PC-9 (cell line): ENCODE data around the gene MED6. TPM values are rescaled to one million over a fixed set of nuclear protein-coding genes. Genes with fewer than 3 reads are reported as not detected.

Source experiments
- BruUV-seq: library from RNA; stranded (reverse); fragments of 400-500 nt; replicated peaks from 2 replicates; lab custom pipeline; 2021; lab: Mats Ljungman, UMichigan
- CTCF ChIA-PET: fragments of 300-600 bp; sonication (Branson Sonifier 250); formaldehyde crosslinking; loops from one replicate; lab custom pipeline; 2022; ENCODE audit warnings: antibody characterized with exemption; lab: Charles Lee
- POLR2A ChIA-PET: fragments of 300-600 bp; sonication (Branson Sonifier 250); formaldehyde crosslinking; loops from one replicate; lab custom pipeline; 2022; ENCODE audit warnings: antibody characterized with exemption; ENCODE audit not compliant: unreplicated experiment; lab: Charles Lee
- DNase-seq, 2 experiments: peaks; one replicate each; pipeline versions ENCODE4 v3.0.0 to v3.0.0-alpha.2; 2015 to 2022; ENCODE audit warnings: mixed read lengths in 1 of 2
- H2AFZ ChIP-seq: fragments of 200-600 bp; sonication (generic); 2 replicates; pipeline ENCODE4 v1.8.1; 2017; ENCODE audit warnings: antibody characterized with exemption
- H3F3A ChIP-seq: fragments of 200-600 bp; sonication (generic); 2 replicates; pipeline ENCODE4 v1.8.1; 2017; ENCODE audit warnings: antibody characterized with exemption, mild to moderate bottlenecking, low read depth; ENCODE audit not compliant: insufficient read depth
- H3K27ac ChIP-seq: fragments of 200-600 bp; sonication (generic); 2 replicates; pipeline ENCODE4 v1.6.1; 2016; ENCODE audit warnings: mixed run types
- H3K27me3 ChIP-seq: fragments of 200-600 bp; sonication (generic); 2 replicates; pipeline ENCODE4 v1.6.1; 2016; ENCODE audit warnings: low read depth, mixed run types; ENCODE audit not compliant: insufficient read depth
- H3K36me3 ChIP-seq: fragments of 200-600 bp; sonication (generic); 2 replicates; pipeline ENCODE4 v1.6.1; 2016; ENCODE audit warnings: low read depth, mixed run types
- H3K4me1 ChIP-seq: fragments of 200-600 bp; sonication (generic); replicated peaks from 2 replicates; pipeline ENCODE4 v1.6.1; 2016; ENCODE audit warnings: mixed run types; ENCODE audit not compliant: insufficient read depth
- H3K4me2 ChIP-seq: fragments of 200-600 bp; sonication (generic); 2 replicates; pipeline ENCODE4 v1.6.1; 2017; ENCODE audit warnings: mixed run types
- H3K4me3 ChIP-seq: fragments of 200-600 bp; sonication (generic); 2 replicates; pipeline ENCODE4 v1.6.1; 2016; ENCODE audit warnings: mixed run types
- H3K79me2 ChIP-seq: fragments of 200-600 bp; sonication (generic); 2 replicates; pipeline ENCODE4 v1.6.1; 2017; ENCODE audit warnings: low read depth, mixed run types
- H3K9me2 ChIP-seq: fragments of 200-600 bp; sonication (generic); 2 replicates; pipeline ENCODE4 v1.8.1; 2017; ENCODE audit warnings: mild to moderate bottlenecking; ENCODE audit not compliant: insufficient read depth
- H3K9me3 ChIP-seq: fragments of 200-600 bp; sonication (generic); 2 replicates; pipeline ENCODE4 v1.8.1; 2016; ENCODE audit warnings: low read depth; ENCODE audit not compliant: insufficient read depth
- H4K20me1 ChIP-seq: fragments of 200-600 bp; sonication (generic); 2 replicates; pipeline ENCODE4 v1.8.1; 2017; ENCODE audit not compliant: insufficient read depth
- EZH2 ChIP-seq: fragments of 200-600 bp; sonication (generic); IDR thresholded peaks from 2 replicates; pipeline ENCODE4 v1.8.0; 2017; ENCODE audit warnings: antibody characterized with exemption, low read depth
- intact Hi-C: fragments of 100-400 bp; cut with micrococcal nuclease; formaldehyde crosslinking; loops from one replicate; pipeline ENCODE4 v1.10.0; 2022; ENCODE audit not compliant: unreplicated experiment
- total RNA-seq: library from RNA; stranded (reverse); gene quantifications from 2 replicates; pipeline ENCODE4 v1.2.3, GENCODE V29; 2021
- TF ChIP-seq, protein P1 (sequence below): fragments of 200-600 bp; sonication (generic); conservative IDR thresholded peaks from 2 replicates; pipeline ENCODE4 v1.6.1; 2017; ENCODE audit warnings: mixed run types, antibody characterized with exemption, mild to moderate bottlenecking, moderate library complexity

The MED6 gene
- total RNA-seq, 1 experiment from 2014 or later, result 58.2 TPM

DNA sequence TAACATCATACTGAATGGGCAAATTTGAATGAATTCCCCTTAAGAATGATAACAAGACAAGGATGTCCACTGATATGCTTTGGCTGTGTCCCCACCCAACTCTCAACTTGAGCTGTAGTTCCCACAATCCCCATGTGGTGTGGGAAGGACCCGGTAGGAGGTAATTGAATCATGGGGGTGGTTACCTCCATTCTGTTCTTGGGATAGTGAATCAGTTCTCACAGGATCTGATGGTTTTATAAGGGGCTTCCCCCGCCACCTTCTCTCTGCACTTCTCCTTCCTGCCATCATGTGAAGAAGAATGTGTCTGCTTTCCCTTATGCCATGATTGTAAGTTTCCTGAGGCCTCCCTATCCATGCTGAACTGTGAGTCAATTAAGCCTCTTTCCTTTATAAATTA is 29.3 kb downstream of the MED6 start:
- BruUV-seq, result no TSS peak
- peak in 1 of 2 experiments; percentile 9 for DNase-seq
- H4K20me1 ChIP-seq, result peaks cover 4% of the 10 kb centered on the region; the same call in 1 of the 2 replicates
- H3K4me3 ChIP-seq, result no peak overlapping the region
- no peaks in the 10 kb centered on the region for H3K27me3 ChIP-seq
- H3K4me2 ChIP-seq, result no peak overlapping the region
- ChIA-PET CTCF (no interaction called here), POLR2A (no interaction called here)
- H3F3A ChIP-seq, result no peaks in the 10 kb centered on the region
- H3K79me2 ChIP-seq, result no peaks in the 10 kb centered on the region
- H3K4me1 ChIP-seq, result no peaks in the 10 kb centered on the region
- intact Hi-C loops, result no loop called here
- no peaks in the 10 kb centered on the region; the same call in 1 of the 2 replicates for H3K9me2 ChIP-seq
- H2AFZ ChIP-seq, result no peak overlapping the region
- no peak for TF ChIP-seq EZH2
- TF ChIP-seq, protein P1, sequence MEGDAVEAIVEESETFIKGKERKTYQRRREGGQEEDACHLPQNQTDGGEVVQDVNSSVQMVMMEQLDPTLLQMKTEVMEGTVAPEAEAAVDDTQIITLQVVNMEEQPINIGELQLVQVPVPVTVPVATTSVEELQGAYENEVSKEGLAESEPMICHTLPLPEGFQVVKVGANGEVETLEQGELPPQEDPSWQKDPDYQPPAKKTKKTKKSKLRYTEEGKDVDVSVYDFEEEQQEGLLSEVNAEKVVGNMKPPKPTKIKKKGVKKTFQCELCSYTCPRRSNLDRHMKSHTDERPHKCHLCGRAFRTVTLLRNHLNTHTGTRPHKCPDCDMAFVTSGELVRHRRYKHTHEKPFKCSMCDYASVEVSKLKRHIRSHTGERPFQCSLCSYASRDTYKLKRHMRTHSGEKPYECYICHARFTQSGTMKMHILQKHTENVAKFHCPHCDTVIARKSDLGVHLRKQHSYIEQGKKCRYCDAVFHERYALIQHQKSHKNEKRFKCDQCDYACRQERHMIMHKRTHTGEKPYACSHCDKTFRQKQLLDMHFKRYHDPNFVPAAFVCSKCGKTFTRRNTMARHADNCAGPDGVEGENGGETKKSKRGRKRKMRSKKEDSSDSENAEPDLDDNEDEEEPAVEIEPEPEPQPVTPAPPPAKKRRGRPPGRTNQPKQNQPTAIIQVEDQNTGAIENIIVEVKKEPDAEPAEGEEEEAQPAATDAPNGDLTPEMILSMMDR, result no peak
- no peak overlapping the region for H3K27ac ChIP-seq
- H3K36me3 ChIP-seq, result no peaks in the 10 kb centered on the region
- H3K9me3 ChIP-seq, result no peaks in the 10 kb centered on the region

DNA sequence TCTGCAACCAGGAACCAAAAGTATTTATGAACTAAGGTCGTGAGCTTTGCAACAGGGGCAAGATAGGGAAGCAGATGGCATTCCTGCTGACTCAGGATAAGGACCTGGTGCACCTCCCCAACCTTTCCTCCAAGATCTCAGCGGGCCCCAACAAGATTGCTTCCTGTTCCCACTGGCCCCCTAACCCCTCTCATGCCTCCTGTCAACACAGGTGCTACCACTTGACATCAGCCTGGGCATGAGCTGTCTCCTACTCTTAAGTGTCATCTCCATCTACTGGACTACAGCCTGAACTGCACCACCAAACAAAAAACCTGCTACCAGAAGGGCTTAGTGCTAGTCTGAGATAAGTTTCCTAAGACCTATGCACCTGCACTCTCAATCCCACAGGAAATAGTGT is 32.7 kb downstream of the MED6 start:
- TF ChIP-seq, protein P1, result peak; percentile 79
- no peak for TF ChIP-seq EZH2
- no peaks in the 10 kb centered on the region for H3K79me2 ChIP-seq
- BruUV-seq, result no TSS peak
- H3K9me3 ChIP-seq, result no peaks in the 10 kb centered on the region; the same call in 1 of the 2 replicates
- H3K27me3 ChIP-seq, result no peaks in the 10 kb centered on the region
- H3K4me1 ChIP-seq, result no peaks in the 10 kb centered on the region
- H2AFZ ChIP-seq, result no peak overlapping the region
- POLR2A ChIA-PET, result no interaction called here
- H3K9me2 ChIP-seq, result no peaks in the 10 kb centered on the region
- H3K4me2 ChIP-seq, result no peak overlapping the region
- H3K27ac ChIP-seq, result no peak overlapping the region
- H4K20me1 ChIP-seq, result peaks cover 4% of the 10 kb centered on the region; the same call in 1 of the 2 replicates
- H3K36me3 ChIP-seq, result no peaks in the 10 kb centered on the region
- intact Hi-C loops, result no loop called here
- H3K4me3 ChIP-seq, result no peak overlapping the region
- H3F3A ChIP-seq, result no peaks in the 10 kb centered on the region
- CTCF ChIA-PET, result no interaction called here
- DNase-seq, result peak in 1 of 2 experiments; percentile 6

DNA sequence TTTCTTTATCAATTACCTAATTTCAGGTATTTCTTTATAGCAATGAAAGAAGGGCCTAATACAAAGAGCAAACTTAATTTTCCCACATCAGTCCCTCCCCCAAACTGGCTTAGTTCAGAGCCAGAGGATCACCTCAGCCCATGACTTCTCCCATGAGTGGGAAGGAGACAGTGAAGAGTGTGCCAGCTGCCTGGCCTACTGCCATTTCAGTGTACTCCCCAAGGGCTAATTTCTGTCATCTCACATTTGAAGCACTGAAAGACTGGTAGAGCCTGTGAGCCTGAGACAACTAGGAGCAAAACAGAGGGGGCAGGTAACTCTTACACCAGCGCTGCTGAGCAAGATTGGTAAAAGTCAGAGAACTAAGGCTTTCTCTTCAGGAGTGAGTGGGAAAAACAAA is 36.6 kb downstream of the MED6 start:
- Histone ChIP-seq H3K9me3 (no peaks in the 10 kb centered on the region; the same call in 1 of the 2 replicates), H4K20me1 (peaks cover 4% of the 10 kb centered on the region; the same call in 1 of the 2 replicates), H2AFZ (no peak overlapping the region), H3K4me3 (no peak overlapping the region), H3K27me3 (no peaks in the 10 kb centered on the region), H3F3A (no peaks in the 10 kb centered on the region), H3K4me2 (no peak overlapping the region), H3K4me1 (no peaks in the 10 kb centered on the region), H3K27ac (no peak overlapping the region), H3K79me2 (no peaks in the 10 kb centered on the region), H3K36me3 (peaks cover 3% of the 10 kb centered on the region; the same call in 1 of the 2 replicates), H3K9me2 (no peaks in the 10 kb centered on the region)
- ChIA-PET POLR2A (no interaction called here), CTCF (no interaction called here)
- intact Hi-C loops, result no loop called here
- BruUV-seq, result no TSS peak
- TF ChIP-seq EZH2, result no peak
- TF ChIP-seq, protein P1, result no peak
- no peak for DNase-seq
